B cell (primary cell): ENCODE measurements around the gene CANX. TPM values are rescaled to one million over a fixed set of nuclear protein-coding genes. Genes with fewer than 3 reads are reported as not detected.
"Not testable (repeated sequence)": the region's sequence is repeated elsewhere in the genome, so short reads cannot be mapped to it uniquely, and the experiment has no call there.

Experiments used
- ATAC-seq: fragments of 200-7000 bp; cut with Tn5 transposase; one replicate; pipeline ENCODE4 v1.10.0; 2021; ENCODE audit warnings: low read depth, mild to moderate bottlenecking, moderate number of reproducible peaks, moderate library complexity
- CTCF ChIA-PET: fragments of 350-600 bp; sonication (Branson Sonifier 250); formaldehyde crosslinking; loops from one replicate; lab custom pipeline; 2021; ENCODE audit warnings: antibody characterized with exemption, inconsistent platforms; lab: Charles Lee
- POLR2A ChIA-PET: fragments of 350-600 bp; sonication (Branson Sonifier 250); formaldehyde crosslinking; loops from one replicate; lab custom pipeline; 2021; ENCODE audit warnings: antibody characterized with exemption; lab: Charles Lee
- DNase-seq: peaks from one replicate; pipeline ENCODE4 v3.0.0; 2013
- H2AFZ ChIP-seq: 2 replicates; pipeline ENCODE4 v1.6.1; 2012; ENCODE audit warnings: mild to moderate bottlenecking, low read depth, low read length; ENCODE audit not compliant: insufficient read depth, poor library complexity, severe bottlenecking
- H3K27ac ChIP-seq, 2 donors: 1 replicate in 1 of 2; 2 replicates in 1 of 2; pipeline ENCODE4 v1.5.1; 2012 to 2013; ENCODE audit warnings: low read length in 2 of 2, mild to moderate bottlenecking in 2 of 2, moderate library complexity in 1 of 2
- H3K27me3 ChIP-seq, 4 experiments: fragments of 200-600 bp in 1 of 4; sonication (generic) in 1 of 4; replicated peaks in 1 of 4; 1 replicate in 2 of 4; 2 replicates in 2 of 4; pipeline versions ENCODE4 v1.6.1 to v1.7.0; 2013 to 2016; ENCODE audit warnings: low read length in 3 of 4, mild to moderate bottlenecking in 2 of 4, mixed read lengths in 1 of 4, moderate library complexity in 1 of 4; ENCODE audit not compliant: insufficient read depth in 4 of 4, control insufficient read depth in 3 of 4; ENCODE audit errors: control extremely low read depth in 1 of 4
- H3K36me3 ChIP-seq, 2 experiments: replicated peaks in 1 of 2; 1 replicate in 1 of 2; 2 replicates in 1 of 2; pipeline versions ENCODE4 v1.6.1 to v1.7.1; 2013; ENCODE audit warnings: low read length in 1 of 2; ENCODE audit not compliant: insufficient read depth in 2 of 2, control insufficient read depth in 1 of 2; ENCODE audit errors: control extremely low read depth in 1 of 2, extremely low read depth in 1 of 2
- H3K4me1 ChIP-seq, 2 donors: fragments of 200-600 bp in 1 of 2; sonication (generic) in 1 of 2; 1 replicate in 1 of 2; 2 replicates in 1 of 2; pipeline versions ENCODE4 v1.5.1 to v1.6.1; 2013 to 2017; ENCODE audit warnings: low read length in 2 of 2; ENCODE audit not compliant: control insufficient read depth in 2 of 2, insufficient read depth in 2 of 2
- H3K4me2 ChIP-seq: replicated peaks from 2 replicates; pipeline ENCODE3; 2012; ENCODE audit warnings: mild to moderate bottlenecking, low read depth, low read length; ENCODE audit not compliant: poor library complexity, severe bottlenecking
- H3K4me3 ChIP-seq, 5 experiments: fragments of 200-600 bp in 1 of 5; sonication (generic) in 1 of 5; 1 replicate in 3 of 5; 2 replicates in 2 of 5; pipeline versions ENCODE4 v1.5.1 to v1.7.0; 2011 to 2016; ENCODE audit warnings: low read length in 4 of 5, mild to moderate bottlenecking in 4 of 5, low read depth in 2 of 5, control low read depth in 1 of 5, moderate library complexity in 1 of 5; ENCODE audit not compliant: insufficient read depth in 1 of 5; ENCODE audit errors: control extremely low read depth in 1 of 5, extremely low read depth in 1 of 5
- H3K79me2 ChIP-seq: fragments of 200-600 bp; sonication (generic); one replicate; pipeline ENCODE4 v1.6.0; 2016; ENCODE audit warnings: low read length; ENCODE audit not compliant: control insufficient read depth, insufficient read depth
- H3K9ac ChIP-seq: fragments of 200-600 bp; sonication (generic); 2 replicates; pipeline ENCODE4 v1.6.1; 2017; ENCODE audit warnings: mild to moderate bottlenecking, low read length, moderate library complexity
- H3K9me3 ChIP-seq, 3 donors: one replicate each; pipeline versions ENCODE4 v1.6.1 to v1.7.1; 2013; ENCODE audit warnings: low read length in 2 of 3; ENCODE audit not compliant: control insufficient read depth in 2 of 3, insufficient read depth in 1 of 3; ENCODE audit errors: control extremely low read depth in 1 of 3
- H4K20me1 ChIP-seq: 2 replicates; pipeline ENCODE4 v1.6.0; 2012; ENCODE audit warnings: mild to moderate bottlenecking, low read length; ENCODE audit not compliant: insufficient read depth, control insufficient read depth, poor library complexity, severe bottlenecking
- H3K27ac Mint-ChIP-seq: one replicate; pipeline ENCODE4 v1.8.0; 2021; ENCODE audit warnings: mixed read lengths
- H3K27me3 Mint-ChIP-seq: one replicate; pipeline ENCODE4 v1.8.0; 2021; ENCODE audit warnings: mixed read lengths
- H3K4me1 Mint-ChIP-seq: one replicate; pipeline ENCODE4 v1.8.0; 2021; ENCODE audit warnings: mixed read lengths
- H3K4me3 Mint-ChIP-seq: one replicate; pipeline ENCODE4 v1.8.0; 2021; ENCODE audit warnings: mixed read lengths
- H3K9me3 Mint-ChIP-seq: one replicate; pipeline ENCODE4 v1.8.0; 2022; ENCODE audit warnings: mixed read lengths; ENCODE audit not compliant: insufficient read depth
- WGBS: methylation state at CpG from one replicate; pipeline ENCODE4 v1.1.5; 2013; ENCODE audit warnings: missing lambda C conversion rate; ENCODE audit not compliant: insufficient coverage; 5-methylcytosine and 5-hydroxymethylcytosine counted together
- intact Hi-C: fragments of 100-400 bp; cut with micrococcal nuclease; formaldehyde crosslinking; loops from one replicate; pipeline ENCODE4 v1.10.0; 2022
- polyA plus RNA-seq: library from polyadenylated mRNA; depleted of rRNA; stranded (reverse); fragments of >200 nt; gene quantifications from 2 replicates; pipeline ENCODE4 v1.2.3, GENCODE V29; 2012
- total RNA-seq, 2 donors: library from RNA; stranded (reverse); fragments of 120-200 nt in 1 of 2; gene quantifications; 1 replicate in 1 of 2; 2 replicates in 1 of 2; pipeline versions ENCODE4 v1.2.3 to v1.2.4, GENCODE V29; 2013 to 2022

The CANX gene
- total and polyA plus RNA-seq, 2 donors (not counting 1 experiment from before 2014, with no cell fraction given): 21.0 to 179 TPM

DNA sequence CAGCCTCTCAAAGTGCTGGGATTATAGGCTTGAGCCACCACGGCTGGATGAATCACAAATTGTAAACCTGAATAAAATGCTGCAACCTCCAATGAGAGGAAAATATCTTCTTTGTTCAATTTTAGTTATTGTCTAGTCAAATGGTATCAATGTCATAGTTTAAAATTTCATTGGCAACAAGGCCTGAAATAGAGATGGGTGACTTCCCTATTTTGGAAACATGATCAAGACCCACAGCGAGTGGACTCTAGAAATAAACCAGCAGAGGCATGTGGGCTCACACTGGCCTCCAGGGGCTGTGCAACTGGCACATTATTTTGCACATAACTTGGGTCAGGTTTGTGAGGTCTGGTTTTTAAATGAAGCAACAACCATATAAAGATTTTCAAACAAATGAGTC, 45.6 kb upstream of the CANX start:
- H3K27me3 Mint-ChIP-seq, H4K20me1 ChIP-seq, H3K36me3 ChIP-seq, H3K27me3 ChIP-seq, H3K9me3 Mint-ChIP-seq, H3K9me3 ChIP-seq, H3K27ac Mint-ChIP-seq, H3K79me2 ChIP-seq, H3K4me1 Mint-ChIP-seq, H3K4me3 Mint-ChIP-seq, H3K4me1 ChIP-seq, CTCF ChIA-PET, H2AFZ ChIP-seq, H3K9ac ChIP-seq, POLR2A ChIA-PET, intact Hi-C loops, H3K4me2 ChIP-seq, H3K4me3 ChIP-seq, DNase-seq, H3K27ac ChIP-seq, ATAC-seq: not testable (repeated sequence)
- no CpG with 5 or more reads among the region's 2 CpGs for WGBS

GRCh38 chr5:179657302-179658178, 41.2 kb upstream of the CANX start:
- H3K27ac Mint-ChIP-seq, H4K20me1 ChIP-seq, H3K27ac ChIP-seq, POLR2A ChIA-PET, H3K4me1 Mint-ChIP-seq, H3K4me3 Mint-ChIP-seq, DNase-seq, H3K36me3 ChIP-seq, CTCF ChIA-PET, H3K9me3 ChIP-seq, H3K27me3 Mint-ChIP-seq, H3K4me1 ChIP-seq, H3K9me3 Mint-ChIP-seq, H3K4me2 ChIP-seq, H3K79me2 ChIP-seq, intact Hi-C loops, H3K27me3 ChIP-seq, H2AFZ ChIP-seq, H3K9ac ChIP-seq: not testable (repeated sequence)
- no CpG with 5 or more reads among the region's 50 CpGs for WGBS
- H3K4me3 ChIP-seq: peak overlapping the region in 1 of 5 experiments; percentile 26
- peak; percentile 94 for ATAC-seq

DNA sequence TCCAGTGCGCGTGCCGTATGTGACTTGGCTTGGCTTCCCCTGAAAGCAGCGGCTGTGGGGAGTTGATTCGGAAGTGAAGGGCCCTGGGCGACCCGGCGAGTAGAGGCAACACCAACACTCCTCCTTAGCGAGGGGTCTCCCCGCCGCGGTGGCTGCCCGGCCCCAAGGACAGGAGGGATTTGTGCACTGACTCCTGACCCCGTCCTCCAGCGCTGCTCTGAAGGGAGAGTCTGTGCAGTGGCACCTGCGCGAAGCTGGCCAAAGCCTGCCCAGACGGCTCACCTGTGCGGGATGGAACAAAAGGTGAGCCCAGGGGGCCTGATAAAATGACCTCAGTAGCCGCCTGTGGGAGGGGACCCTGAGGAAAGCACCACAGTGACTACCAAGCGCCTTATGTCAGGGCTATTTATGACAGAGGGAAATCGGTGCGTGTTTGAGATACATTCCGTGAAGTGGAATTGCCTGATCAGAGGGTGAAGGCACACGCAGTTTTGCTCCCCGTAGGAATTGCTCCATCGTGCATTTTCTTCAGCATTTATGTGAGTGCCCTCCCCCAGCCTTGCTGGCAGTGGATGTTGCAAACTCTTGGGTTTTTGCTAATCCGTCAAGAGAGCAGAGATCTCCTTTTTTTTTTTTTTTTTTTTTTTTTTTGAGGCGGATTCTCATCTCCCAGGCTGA, 40.4 kb upstream of the CANX start:
- H3K9me3 ChIP-seq, H3K27me3 ChIP-seq, H3K79me2 ChIP-seq, H3K4me1 Mint-ChIP-seq, H4K20me1 ChIP-seq, CTCF ChIA-PET, H3K4me1 ChIP-seq, H3K27me3 Mint-ChIP-seq, POLR2A ChIA-PET, H3K27ac Mint-ChIP-seq, H3K9me3 Mint-ChIP-seq, intact Hi-C loops, H3K36me3 ChIP-seq, H3K27ac ChIP-seq: not testable (repeated sequence)
- DNase-seq: peak; percentile 62
- peak overlapping the region; percentile 81 for H3K4me3 Mint-ChIP-seq
- Histone ChIP-seq H3K9ac (peak overlapping the region; percentile 52), H3K4me2 (peak overlapping the region; percentile 71), H3K4me3 (peak overlapping the region in 4 of 5 experiments; percentile 26 to 45 (median 36)), H2AFZ (peak overlapping the region; percentile 65)
- ATAC-seq: peak; percentile 61
- 9% methylated on average over 9 of the region's 29 CpGs for WGBS

DNA sequence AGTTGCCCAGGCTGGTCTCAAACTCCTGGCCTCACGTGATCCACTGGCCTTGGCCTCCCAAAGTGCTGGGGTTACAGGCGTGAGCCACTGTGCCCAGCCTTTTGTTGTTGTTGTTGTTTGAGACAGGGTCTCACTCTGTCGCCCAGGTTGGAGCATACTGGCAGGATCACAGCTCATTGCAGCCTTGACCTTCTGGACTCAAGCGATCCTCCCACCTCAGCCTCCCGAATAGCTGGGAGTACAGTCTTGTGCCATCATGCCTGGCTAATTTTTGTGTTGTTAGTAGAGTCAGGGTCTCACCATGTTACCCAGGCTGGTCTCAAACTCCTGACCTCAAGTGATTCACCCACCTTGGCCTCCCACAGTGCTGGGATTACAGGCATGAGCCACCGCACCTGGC, 37.1 kb upstream of the CANX start:
- H3K79me2 ChIP-seq, H3K27ac ChIP-seq, H3K27me3 ChIP-seq, H4K20me1 ChIP-seq, H3K4me1 Mint-ChIP-seq, H3K27ac Mint-ChIP-seq, H3K4me3 Mint-ChIP-seq, H3K4me1 ChIP-seq, H3K9me3 ChIP-seq, DNase-seq, ATAC-seq, H3K9ac ChIP-seq, intact Hi-C loops, POLR2A ChIA-PET, H3K4me2 ChIP-seq, H3K27me3 Mint-ChIP-seq, H3K36me3 ChIP-seq, H3K4me3 ChIP-seq, H2AFZ ChIP-seq, H3K9me3 Mint-ChIP-seq: not testable (repeated sequence)
- CTCF ChIA-PET: interaction anchor here (0.8 kb wide), 1 partner anchor 101 kb away, joined by 5 read pairs; no protein-coding TSS in a partner anchor
- 100% methylated on average over 4 of the region's 6 CpGs for WGBS
